ENCODE measurements around the gene GRK7. TPM values are rescaled to one million over a fixed set of nuclear protein-coding genes. Genes with fewer than 3 reads are reported as not detected.

Gene GRK7
- total RNA-seq, 1 experiment from 2014 or later: not detected

- TF ChIP-seq FOSL1 (IDR thresholded peaks at IDR 0.05; ENCODE audit: low read depth): no peak
- TF ChIP-seq CEBPB (IDR thresholded peaks at IDR 0.05; ENCODE audit: low read depth): no peak
- no peak for TF ChIP-seq SIN3A (IDR thresholded peaks at IDR 0.05; ENCODE audit: low read depth)
- no peak for TF ChIP-seq EGR1 (IDR thresholded peaks at IDR 0.05; ENCODE audit: low read depth)
- no peak for TF ChIP-seq REST (IDR thresholded peaks at IDR 0.05; ENCODE audit: low read depth)
- no peak for TF ChIP-seq SP1 (IDR thresholded peaks at IDR 0.05; ENCODE audit: low read depth)
- TF ChIP-seq RAD21 (IDR thresholded peaks at IDR 0.05; ENCODE audit: low read depth): no peak
- no peak for TF ChIP-seq POLR2AphosphoS5 (IDR thresholded peaks at IDR 0.05; ENCODE audit: low read depth, low read length)
- TF ChIP-seq SRF (IDR thresholded peaks at IDR 0.05; ENCODE audit: low read depth): no peak
- TF ChIP-seq TCF7L2 (IDR thresholded peaks at IDR 0.05; ENCODE audit: borderline replicate concordance, extremely low read depth, insufficient read depth, insufficient read length): no peak
- no peak overlapping the region for H3K4me2 ChIP-seq (ENCODE audit: low read length)
- no peaks in the 10 kb centered on the region for H3K27me3 ChIP-seq (ENCODE audit: insufficient read depth, low read length)
- BruUV-seq (replicated peaks): no TSS peak
- no peaks in the 10 kb centered on the region for H4K20me1 ChIP-seq (ENCODE audit: insufficient read depth)
- ChIA-PET POLR2A (no interaction called here), RAD21 (ENCODE audit: low non-redundant PET in 1 of 2, low total read pairs in 2 of 2, uncharacterized antibody in 2 of 2, unreplicated experiment in 2 of 2) (no interaction called here), CTCF (no interaction called here)
- H3K27ac ChIP-seq (ENCODE audit: low read depth, low read length): no peak overlapping the region
- no peak overlapping the region for H2AFZ ChIP-seq (ENCODE audit: low read depth, low read length, poor library complexity, severe bottlenecking)
- DNase-seq (ENCODE audit: low read depth, low spot score) (no peak), ATAC-seq (no peak)
- H3K9me3 ChIP-seq (ENCODE audit: control insufficient read depth in 1 of 2, insufficient read depth in 1 of 2, low read depth in 1 of 2, low read length in 2 of 2): no peaks in the 10 kb centered on the region
- H3K4me1 ChIP-seq (ENCODE audit: control insufficient read depth in 1 of 2, insufficient read depth in 2 of 2, low read length in 2 of 2): no peaks in the 10 kb centered on the region
- no peaks in the 10 kb centered on the region for H3K9me2 ChIP-seq (ENCODE audit: insufficient read depth)
- no peak overlapping the region for H3K4me3 ChIP-seq (replicated peaks in 1 of 2; ENCODE audit: low read depth in 1 of 2, low read length in 2 of 2)
- intact Hi-C loops (cut with micrococcal nuclease): no loop called here
- H3K36me3 ChIP-seq (ENCODE audit: control insufficient read depth in 1 of 2, insufficient read depth in 2 of 2, low read length in 2 of 2): no peaks in the 10 kb centered on the region
- H3K79me2 ChIP-seq (ENCODE audit: insufficient read depth, low read length): no peaks in the 10 kb centered on the region
- H3K9ac ChIP-seq (ENCODE audit: low read length): no peak overlapping the region
These were observed 40.6 kb upstream of the GRK7 start for GRCh38 chr3:141722648-141723047.
